SK-N-SH (cell line): ENCODE results near the gene DLAT.
A peak's percentile ranks its signal among the peaks of the same experiment; 100 is the strongest.

Source experiments
- EZH2phosphoT487 ChIP-seq: fragments of 200-600 bp; sonication (generic); IDR thresholded peaks from 2 replicates; pipeline ENCODE4 v1.6.1; 2017; ENCODE audit warnings: low read depth, mixed run types, mild to moderate bottlenecking, antibody characterized with exemption, moderate library complexity, borderline replicate concordance
- MXI1 ChIP-seq: IDR thresholded peaks from 2 replicates; pipeline ENCODE4 v1.6.1; 2012; ENCODE audit warnings: mild to moderate bottlenecking, low read depth, low read length, improper control_type of control experiment
- NRF1 ChIP-seq: IDR thresholded peaks from 2 replicates; pipeline ENCODE4 v1.6.1; 2012; ENCODE audit warnings: low read depth, mild to moderate bottlenecking, low read length
- REST ChIP-seq: IDR thresholded peaks from 2 replicates; pipeline ENCODE4 v1.6.1; 2012; ENCODE audit warnings: mild to moderate bottlenecking, low read depth, low read length, moderate library complexity
- TAF1 ChIP-seq: IDR thresholded peaks from 2 replicates; pipeline ENCODE4 v1.6.1; 2012; ENCODE audit warnings: low read depth, mild to moderate bottlenecking, low read length, moderate library complexity, borderline replicate concordance
- TF ChIP-seq, protein P1 (sequence below): fragments of 200-600 bp; sonication (generic); IDR thresholded peaks from 2 replicates; pipeline ENCODE4 v1.6.1; 2017; ENCODE audit warnings: antibody characterized with exemption, mild to moderate bottlenecking, moderate library complexity

DNA sequence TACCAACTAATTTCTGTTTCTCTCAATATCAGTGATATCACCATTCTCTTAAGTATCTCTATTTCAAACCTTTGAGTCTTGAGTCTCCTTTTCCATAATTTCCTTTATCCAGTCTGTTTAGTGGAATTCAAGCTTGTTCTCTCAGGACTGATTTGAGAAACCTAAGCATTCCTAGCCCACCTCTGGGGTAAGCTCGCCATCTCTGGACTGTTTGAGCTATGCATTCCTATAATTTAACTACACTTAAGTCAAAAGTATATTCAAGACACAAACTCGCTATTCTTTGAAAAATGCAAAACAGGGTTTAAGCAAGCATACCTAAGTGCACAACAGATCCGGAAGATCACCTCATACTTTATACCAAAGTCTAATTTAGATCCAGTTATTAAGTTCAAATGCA is 2.1 kb upstream of the DLAT start:
- TF ChIP-seq TAF1, result no peak
- no peak for TF ChIP-seq REST
- TF ChIP-seq, protein P1, sequence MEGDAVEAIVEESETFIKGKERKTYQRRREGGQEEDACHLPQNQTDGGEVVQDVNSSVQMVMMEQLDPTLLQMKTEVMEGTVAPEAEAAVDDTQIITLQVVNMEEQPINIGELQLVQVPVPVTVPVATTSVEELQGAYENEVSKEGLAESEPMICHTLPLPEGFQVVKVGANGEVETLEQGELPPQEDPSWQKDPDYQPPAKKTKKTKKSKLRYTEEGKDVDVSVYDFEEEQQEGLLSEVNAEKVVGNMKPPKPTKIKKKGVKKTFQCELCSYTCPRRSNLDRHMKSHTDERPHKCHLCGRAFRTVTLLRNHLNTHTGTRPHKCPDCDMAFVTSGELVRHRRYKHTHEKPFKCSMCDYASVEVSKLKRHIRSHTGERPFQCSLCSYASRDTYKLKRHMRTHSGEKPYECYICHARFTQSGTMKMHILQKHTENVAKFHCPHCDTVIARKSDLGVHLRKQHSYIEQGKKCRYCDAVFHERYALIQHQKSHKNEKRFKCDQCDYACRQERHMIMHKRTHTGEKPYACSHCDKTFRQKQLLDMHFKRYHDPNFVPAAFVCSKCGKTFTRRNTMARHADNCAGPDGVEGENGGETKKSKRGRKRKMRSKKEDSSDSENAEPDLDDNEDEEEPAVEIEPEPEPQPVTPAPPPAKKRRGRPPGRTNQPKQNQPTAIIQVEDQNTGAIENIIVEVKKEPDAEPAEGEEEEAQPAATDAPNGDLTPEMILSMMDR, result 0 out of 2 replicates have a peak, but pooled peaks have one; percentile 13
- no peak for TF ChIP-seq NRF1
- TF ChIP-seq MXI1, result no peak
- TF ChIP-seq EZH2phosphoT487, result no peak
